Fibroblast of lung (primary cell): ENCODE results near the gene TMEM150A.

Source experiments
- CTCF ChIP-seq, 2 donors: IDR thresholded peaks in 1 of 2; conservative IDR thresholded peaks in 1 of 2; 1 replicate in 1 of 2; 2 replicates in 1 of 2; pipeline ENCODE4 v1.5.1; 2011 to 2012; ENCODE audit warnings: low read length in 2 of 2, control low read depth in 1 of 2, inconsistent platforms in 1 of 2, low read depth in 1 of 2, mild to moderate bottlenecking in 1 of 2
- EZH2 ChIP-seq: IDR thresholded peaks from 2 replicates; pipeline ENCODE4 v1.5.1; 2012; ENCODE audit warnings: low read length, control low read depth, mild to moderate bottlenecking; ENCODE audit errors: missing control alignments

- TF ChIP-seq CTCF (conservative IDR thresholded peaks at IDR 0.05 in 1 of 2, IDR thresholded peaks at IDR 0.05 in 1 of 2; ENCODE audit: low read depth in 1 of 2, low read length in 2 of 2) (no peak), EZH2 (no peak)
These were observed 6.5 kb downstream of the TMEM150A start for GRCh38 chr2:85596026-85596333.
